Prostate gland (tissue), 2 donors: Measurements from ENCODE around the gene TRAF1. TPM values are rescaled to one million over a fixed set of nuclear protein-coding genes. Genes with fewer than 3 reads are reported as not detected.
A peak's percentile ranks its signal among the peaks of the same experiment; 100 is the strongest.

ENCODE experiments used
- DNase-seq: peaks from one replicate; pipeline ENCODE4 v3.0.0-alpha.2; 2019; ENCODE audit warnings: low spot score
- H3K27ac ChIP-seq, 2 donors: fragments of 200-600 bp; sonication (generic); 2 replicates each; pipeline ENCODE4 v1.5.1; 2017 to 2019
- H3K27me3 ChIP-seq: fragments of 200-600 bp; sonication (generic); replicated peaks from 2 replicates; pipeline ENCODE4 v1.5.1; 2019; ENCODE audit not compliant: insufficient read depth
- H3K36me3 ChIP-seq, 2 donors: fragments of 200-600 bp; sonication (generic); 1 replicate in 1 of 2; 2 replicates in 1 of 2; pipeline versions ENCODE4 v1.5.1 to v1.8.1; 2017 to 2019
- H3K4me1 ChIP-seq: fragments of 200-600 bp; sonication (generic); replicated peaks from 2 replicates; pipeline ENCODE4 v1.5.1; 2019
- H3K4me3 ChIP-seq, 2 donors: fragments of 200-600 bp; sonication (generic); 2 replicates each; pipeline ENCODE4 v1.5.1; 2017 to 2019
- H3K9me3 ChIP-seq: fragments of 200-600 bp; sonication (generic); 2 replicates; pipeline ENCODE4 v1.5.1; 2017
- CTCF ChIP-seq, 4 experiments: fragments of 200-600 bp in 2 of 4; fragments of 450-650 bp in 2 of 4; sonication (generic) in 2 of 4; IDR thresholded peaks; 1 replicate in 3 of 4; 2 replicates in 1 of 4; pipeline ENCODE4 v1.5.1; 2016 to 2019; ENCODE audit warnings: antibody characterized with exemption in 4 of 4, mild to moderate bottlenecking in 2 of 4, moderate library complexity in 2 of 4
- POLR2A ChIP-seq: fragments of 450-650 bp; IDR thresholded peaks from one replicate; pipeline ENCODE4 v1.6.1; 2016; ENCODE audit warnings: antibody characterized with exemption, mild to moderate bottlenecking
- POLR2AphosphoS5 ChIP-seq: sonication (generic); formaldehyde crosslinking; IDR thresholded peaks from one replicate; pipeline ENCODE4 v1.6.1; 2017; ENCODE audit warnings: antibody characterized with exemption
- WGBS: methylation state at CpG from one replicate; pipeline ENCODE4 v1.1.5; 2018; 5-methylcytosine and 5-hydroxymethylcytosine counted together
- intact Hi-C: fragments of 100-400 bp; cut with DNase I; formaldehyde crosslinking; loops from one replicate; pipeline ENCODE4 v1.14.2; 2022
- total RNA-seq, 2 donors: library from RNA; depleted of rRNA; stranded (reverse); fragments of >200 nt; gene quantifications; one replicate each; pipeline ENCODE4 v1.1.0, GENCODE V29; 2016

Gene TRAF1
- total RNA-seq, 2 donors from 2014 or later, result 3.1 to 6.9 TPM

- no peaks in the 10 kb centered on the region for H3K4me1 ChIP-seq
- H3K9me3 ChIP-seq, result no peaks in the 10 kb centered on the region
- no peak for DNase-seq
- no peaks in the 10 kb centered on the region for H3K27me3 ChIP-seq
- H3K27ac ChIP-seq, result no peak overlapping the region
- TF ChIP-seq POLR2A, result no peak
- TF ChIP-seq POLR2AphosphoS5, result no peak
- no peak for TF ChIP-seq CTCF (IDR thresholded peaks at IDR 0.05)
- no peaks in the 10 kb centered on the region for H3K36me3 ChIP-seq
- H3K4me3 ChIP-seq, result no peak overlapping the region
- WGBS, result 87% methylated on average over 2 of the region's 2 CpGs
- intact Hi-C loops, result no loop called here
These were observed 20.6 kb upstream of the TRAF1 start for GRCh38 chr9:120947222-120947621.

- no peak for DNase-seq
- no peak overlapping the region for H3K27ac ChIP-seq
- intact Hi-C loops, result no loop called here
- TF ChIP-seq CTCF (IDR thresholded peaks at IDR 0.05) (no peak), POLR2A (no peak), POLR2AphosphoS5 (no peak)
- WGBS, result 76% methylated on average over 3 of the region's 3 CpGs
- H3K36me3 ChIP-seq, result no peaks in the 10 kb centered on the region
- no peaks in the 10 kb centered on the region for H3K4me1 ChIP-seq
- no peak overlapping the region for H3K4me3 ChIP-seq
- H3K9me3 ChIP-seq, result no peaks in the 10 kb centered on the region
- H3K27me3 ChIP-seq, result no peaks in the 10 kb centered on the region
These were observed 19.7 kb upstream of the TRAF1 start for GRCh38 chr9:120946259-120946658.

GRCh38 chr9:120944948-120945347 is 18.4 kb upstream of the TRAF1 start:
- H3K9me3 ChIP-seq, result no peaks in the 10 kb centered on the region
- 74% methylated on average over 3 of the region's 3 CpGs for WGBS
- no peaks in the 10 kb centered on the region for H3K27me3 ChIP-seq
- no peaks in the 10 kb centered on the region for H3K36me3 ChIP-seq
- H3K4me3 ChIP-seq, result no peak overlapping the region
- no peak for DNase-seq
- no peak for TF ChIP-seq CTCF (IDR thresholded peaks at IDR 0.05)
- no peak for TF ChIP-seq POLR2A
- TF ChIP-seq POLR2AphosphoS5, result no peak
- H3K4me1 ChIP-seq, result no peaks in the 10 kb centered on the region
- H3K27ac ChIP-seq, result peak overlapping the region in 1 of 2 donors; percentile 20
- intact Hi-C loops, result no loop called here

- Histone ChIP-seq H3K4me3 (no peak overlapping the region), H3K27me3 (no peaks in the 10 kb centered on the region), H3K27ac (peak overlapping the region in 1 of 2 donors; percentile 20), H3K9me3 (no peaks in the 10 kb centered on the region), H3K36me3 (no peaks in the 10 kb centered on the region), H3K4me1 (no peaks in the 10 kb centered on the region)
- TF ChIP-seq POLR2AphosphoS5 (peak; percentile 30), CTCF (IDR thresholded peaks at IDR 0.05) (no peak), POLR2A (no peak)
- 68% methylated on average over 4 of the region's 4 CpGs for WGBS
- intact Hi-C loops, result no loop called here
- DNase-seq, result no peak
These were observed 17.8 kb upstream of the TRAF1 start for GRCh38 chr9:120944434-120944843.

- WGBS, result 7% methylated on average over 8 of the region's 8 CpGs
- peak; percentile 77 for DNase-seq
- intact Hi-C loops, result no loop called here
These were observed 15.8 kb upstream of the TRAF1 start for GRCh38 chr9:120942186-120943001.

More at GRCh38 chr9:120942186-120943001, 15.8 kb upstream of the TRAF1 start:
- no peaks in the 10 kb centered on the region for H3K9me3 ChIP-seq
- H3K27me3 ChIP-seq, result no peaks in the 10 kb centered on the region
- no peaks in the 10 kb centered on the region for H3K36me3 ChIP-seq
- peak in 1 of 4 experiments; percentile 5 for TF ChIP-seq CTCF (IDR thresholded peaks at IDR 0.05)
- no peak for TF ChIP-seq POLR2A
- TF ChIP-seq POLR2AphosphoS5, result peak; percentile 83
- no peak overlapping the region for H3K4me3 ChIP-seq
- peak overlapping the region; percentile 71 to 79 for H3K27ac ChIP-seq
- no peaks in the 10 kb centered on the region for H3K4me1 ChIP-seq
